Globus pallidus (tissue), 1 donor: ENCODE data around the gene MIGA2.
"Not testable (repeated sequence)": the region's sequence is repeated elsewhere in the genome, so short reads cannot be mapped to it uniquely, and the experiment has no call there.

ENCODE experiments used
- DNase-seq: peaks from one replicate; pipeline ENCODE4 v3.0.0-alpha.2; 2015; ENCODE audit warnings: low spot score

Gene MIGA2

GRCh38 chr9:129011170-129011569 is 25.3 kb upstream of the MIGA2 start:
- DNase-seq: no peak

GRCh38 chr9:129011761-129012181 is 24.7 kb upstream of the MIGA2 start:
- no peak for DNase-seq

- DNase-seq: no peak
These were observed 24.1 kb upstream of the MIGA2 start for GRCh38 chr9:129012343-129012742.

- no peak for DNase-seq
These were observed 23.5 kb upstream of the MIGA2 start for GRCh38 chr9:129012893-129013448.

GRCh38 chr9:129013674-129014073 is 22.8 kb upstream of the MIGA2 start:
- no peak for DNase-seq

GRCh38 chr9:129014124-129014523 is 22.3 kb upstream of the MIGA2 start:
- DNase-seq: no peak

- no peak for DNase-seq
These were observed 21.8 kb upstream of the MIGA2 start for GRCh38 chr9:129014608-129015007.

- DNase-seq: no peak
These were observed 15.3 kb upstream of the MIGA2 start for GRCh38 chr9:129021091-129021490.

- no peak for DNase-seq
These were observed 14.4 kb upstream of the MIGA2 start for GRCh38 chr9:129022037-129022436.

GRCh38 chr9:129023036-129023907 is 13.2 kb upstream of the MIGA2 start:
- DNase-seq: no peak

GRCh38 chr9:129023908-129024233 is 12.6 kb upstream of the MIGA2 start:
- DNase-seq: no peak

GRCh38 chr9:129026442-129027223 is 9.8 kb upstream of the MIGA2 start:
- DNase-seq: no peak

GRCh38 chr9:129027224-129027684 is 9.2 kb upstream of the MIGA2 start:
- DNase-seq: no peak

- peak; percentile 43 for DNase-seq
These were observed 8.7 kb upstream of the MIGA2 start for GRCh38 chr9:129027685-129028191.

- DNase-seq: peak; percentile 97
These were observed 8.0 kb upstream of the MIGA2 start, which contains the start of gene SH3GLB2 for GRCh38 chr9:129028192-129028966. SH3GLB2 (minus strand) TSS chr9:129028331; CDS start chr9:129028154, 177 bp downstream.

GRCh38 chr9:129030191-129030590 is 6.2 kb upstream of the MIGA2 start:
- no peak for DNase-seq

GRCh38 chr9:129031514-129031913 is 4.9 kb upstream of the MIGA2 start:
- DNase-seq: no peak

- DNase-seq: no peak
These were observed 3.8 kb upstream of the MIGA2 start for GRCh38 chr9:129032541-129033159.

- DNase-seq: no peak
These were observed 3.2 kb upstream of the MIGA2 start for GRCh38 chr9:129033216-129033615.

- DNase-seq: not testable (repeated sequence)
These were observed 588 bp upstream of the MIGA2 start for GRCh38 chr9:129035838-129036237.
